Cardiac muscle cell (in vitro differentiated cells and primary cell): ENCODE measurements around the gene SRPK1. TPM values are rescaled to one million over a fixed set of nuclear protein-coding genes. Genes with fewer than 3 reads are reported as not detected.

Experiments used
- DNase-seq, 2 donors: peaks; one replicate each; pipeline versions ENCODE4 v3.0.0 to v3.0.0-alpha.2; 2010 to 2017; ENCODE audit warnings: low read depth in 1 of 2, low spot score in 1 of 2
- H3K27ac ChIP-seq: fragments of 200-600 bp; sonication (generic); 2 replicates; pipeline ENCODE4 v1.5.1; 2016
- H3K27me3 ChIP-seq: fragments of 200-600 bp; sonication (generic); 2 replicates; pipeline ENCODE4 v1.6.0; 2016; ENCODE audit warnings: control low read depth
- H3K36me3 ChIP-seq: fragments of 200-600 bp; sonication (generic); 2 replicates; pipeline ENCODE4 v1.5.1; 2016; ENCODE audit warnings: control low read depth
- H3K4me1 ChIP-seq: fragments of 200-600 bp; sonication (generic); 2 replicates; pipeline ENCODE4 v1.8.1; 2017; ENCODE audit warnings: low read depth, mild to moderate bottlenecking, mixed run types
- H3K4me3 ChIP-seq: fragments of 200-600 bp; sonication (generic); 2 replicates; pipeline ENCODE4 v1.5.1; 2016; ENCODE audit warnings: mild to moderate bottlenecking
- H3K9me3 ChIP-seq: fragments of 200-600 bp; sonication (generic); 2 replicates; pipeline ENCODE4 v1.5.1; 2017; ENCODE audit warnings: low read depth, mild to moderate bottlenecking, control low read depth
- polyA plus RNA-seq: library from polyadenylated mRNA; unstranded; fragments of >200 nt; fragmentation: Nextera tagmentation; extraction: Ambion mirVana; gene quantifications from 2 replicates; pipeline ENCODE4 v1.2.1, GENCODE V29; 2016
- total RNA-seq: library from RNA; depleted of rRNA; stranded (reverse); fragments of >200 nt; gene quantifications from 2 replicates; pipeline ENCODE4 v1.2.3, GENCODE V29; 2016
- TF ChIP-seq, protein P1 (sequence below): IDR thresholded peaks from 2 replicates; pipeline ENCODE4 v1.5.1; 2012; ENCODE audit warnings: low read depth, mild to moderate bottlenecking, low read length

SRPK1 gene
- total and polyA plus RNA-seq, 2 experiments from 2014 or later = 37.6 to 52.0 TPM

DNA sequence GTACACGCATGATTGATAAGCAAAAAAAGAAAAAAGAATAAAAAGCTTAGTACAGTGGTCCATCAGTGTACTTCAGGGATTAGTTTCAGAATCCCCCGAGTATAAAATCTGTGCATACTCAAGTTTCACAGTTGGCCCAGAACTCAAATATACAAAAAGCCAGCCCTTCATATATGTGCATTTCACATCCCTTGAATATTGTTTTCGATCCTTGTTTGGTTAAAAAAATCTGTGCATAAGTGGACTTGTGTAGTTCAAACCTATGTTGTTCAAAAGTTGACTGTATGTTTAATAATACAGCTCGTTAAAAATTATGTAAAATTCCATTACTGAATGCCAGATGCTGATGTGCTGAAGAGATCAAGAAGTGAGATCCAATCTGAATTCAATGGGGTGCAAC is 61.5 kb downstream of the SRPK1 start:
- Histone ChIP-seq H3K36me3 (peaks cover 22% of the 10 kb centered on the region), H3K4me3 (no peak overlapping the region), H3K9me3 (no peaks in the 10 kb centered on the region), H3K27me3 (no peaks in the 10 kb centered on the region), H3K4me1 (no peaks in the 10 kb centered on the region), H3K27ac (no peak overlapping the region)
- no peak for DNase-seq
- TF ChIP-seq, protein P1, sequence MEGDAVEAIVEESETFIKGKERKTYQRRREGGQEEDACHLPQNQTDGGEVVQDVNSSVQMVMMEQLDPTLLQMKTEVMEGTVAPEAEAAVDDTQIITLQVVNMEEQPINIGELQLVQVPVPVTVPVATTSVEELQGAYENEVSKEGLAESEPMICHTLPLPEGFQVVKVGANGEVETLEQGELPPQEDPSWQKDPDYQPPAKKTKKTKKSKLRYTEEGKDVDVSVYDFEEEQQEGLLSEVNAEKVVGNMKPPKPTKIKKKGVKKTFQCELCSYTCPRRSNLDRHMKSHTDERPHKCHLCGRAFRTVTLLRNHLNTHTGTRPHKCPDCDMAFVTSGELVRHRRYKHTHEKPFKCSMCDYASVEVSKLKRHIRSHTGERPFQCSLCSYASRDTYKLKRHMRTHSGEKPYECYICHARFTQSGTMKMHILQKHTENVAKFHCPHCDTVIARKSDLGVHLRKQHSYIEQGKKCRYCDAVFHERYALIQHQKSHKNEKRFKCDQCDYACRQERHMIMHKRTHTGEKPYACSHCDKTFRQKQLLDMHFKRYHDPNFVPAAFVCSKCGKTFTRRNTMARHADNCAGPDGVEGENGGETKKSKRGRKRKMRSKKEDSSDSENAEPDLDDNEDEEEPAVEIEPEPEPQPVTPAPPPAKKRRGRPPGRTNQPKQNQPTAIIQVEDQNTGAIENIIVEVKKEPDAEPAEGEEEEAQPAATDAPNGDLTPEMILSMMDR = no peak

DNA sequence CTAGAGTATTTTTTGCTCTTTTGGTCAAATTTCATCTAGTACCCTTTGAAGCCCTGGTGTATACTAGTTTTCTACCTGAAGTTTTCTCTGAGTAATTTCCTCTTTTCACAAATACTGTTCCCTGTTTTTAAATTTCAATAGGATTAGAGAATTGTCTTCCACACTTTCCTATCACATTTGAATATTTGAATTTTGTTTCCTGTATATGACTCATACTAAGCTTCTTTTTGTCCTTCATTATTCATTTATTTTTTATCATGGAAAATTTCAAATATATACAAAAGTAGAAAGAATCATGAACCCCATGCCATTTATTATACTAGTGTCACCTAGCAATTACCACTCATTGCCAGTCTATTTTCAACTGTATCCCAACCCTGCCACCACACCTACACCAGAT is 63.0 kb downstream of the SRPK1 start:
- DNase-seq = no peak
- Histone ChIP-seq H3K4me1 (no peaks in the 10 kb centered on the region), H3K27ac (no peak overlapping the region), H3K27me3 (no peaks in the 10 kb centered on the region), H3K9me3 (no peaks in the 10 kb centered on the region), H3K36me3 (peaks cover 24% of the 10 kb centered on the region), H3K4me3 (no peak overlapping the region)
- TF ChIP-seq, protein P1 = no peak

DNA sequence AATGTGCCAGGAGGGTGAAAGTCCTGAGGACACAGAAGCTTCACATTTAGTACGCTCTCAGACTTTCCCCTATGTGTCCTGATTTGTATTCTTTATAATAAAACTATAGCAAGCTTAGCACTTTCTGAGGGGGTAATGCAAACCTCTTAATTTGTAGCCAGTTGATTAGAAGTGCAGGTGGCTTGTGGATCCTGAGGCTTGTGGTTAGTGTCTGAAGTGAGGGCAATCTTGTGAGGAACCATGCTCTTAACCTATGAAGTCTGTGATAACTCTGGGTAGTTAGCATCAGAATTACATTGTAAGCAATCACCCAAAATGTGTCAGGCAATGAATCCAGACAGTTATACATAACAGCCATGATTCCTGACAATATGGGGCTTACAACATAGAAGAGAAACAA is 64.6 kb downstream of the SRPK1 start:
- H3K36me3 ChIP-seq = peaks cover 33% of the 10 kb centered on the region

DNA sequence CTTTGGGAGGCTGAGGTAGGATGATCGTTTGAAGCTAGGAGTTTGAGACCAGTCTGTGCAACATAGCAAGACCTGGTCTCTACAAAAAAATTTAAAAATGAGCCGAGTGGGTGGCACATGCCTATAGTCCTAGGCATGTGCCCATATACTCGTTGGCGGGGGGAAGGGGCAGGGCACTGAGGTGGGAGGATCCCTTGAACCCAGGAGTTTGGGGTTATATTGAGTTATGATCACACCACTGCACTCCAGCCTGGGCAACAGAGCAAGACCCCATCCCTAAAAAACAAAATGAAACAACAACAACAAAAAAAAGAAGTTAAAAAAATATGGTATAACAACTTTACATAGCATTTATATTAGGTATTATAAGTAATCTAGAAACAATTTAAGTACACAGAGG is 67.9 kb downstream of the SRPK1 start:
- Histone ChIP-seq H3K36me3 (peaks cover 42% of the 10 kb centered on the region), H3K27ac (no peak overlapping the region), H3K4me1 (no peaks in the 10 kb centered on the region), H3K27me3 (no peaks in the 10 kb centered on the region), H3K9me3 (no peaks in the 10 kb centered on the region), H3K4me3 (no peak overlapping the region)
- TF ChIP-seq, protein P1 = no peak
- DNase-seq = no peak

More for the DNA sequence above, 64.6 kb downstream of the SRPK1 start:
- no peaks in the 10 kb centered on the region for H3K27me3 ChIP-seq
- H3K4me1 ChIP-seq = no peaks in the 10 kb centered on the region
- H3K27ac ChIP-seq = no peak overlapping the region
- TF ChIP-seq, protein P1 = no peak
- no peak overlapping the region for H3K4me3 ChIP-seq
- no peak for DNase-seq
- H3K9me3 ChIP-seq = no peaks in the 10 kb centered on the region

DNA sequence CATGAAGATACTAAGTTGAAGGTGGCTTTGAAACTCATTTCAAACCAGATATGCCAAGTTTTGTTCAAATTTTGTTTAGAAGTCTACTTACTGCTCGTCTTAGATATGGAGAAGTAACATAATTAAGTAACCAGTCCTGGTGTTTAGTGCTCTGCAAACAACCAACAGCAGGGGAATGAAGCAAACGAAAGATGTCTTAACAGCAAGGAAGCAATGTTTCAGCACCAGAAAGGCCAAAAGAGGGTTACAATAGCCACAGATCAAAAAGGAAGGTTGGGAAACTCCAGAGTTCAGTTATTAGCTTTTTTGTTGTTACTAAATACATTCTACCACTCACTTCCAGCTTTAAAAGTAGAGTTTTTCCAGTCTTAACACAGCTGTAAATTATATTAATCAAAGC is 70.7 kb downstream of the SRPK1 start:
- no peaks in the 10 kb centered on the region for H3K27me3 ChIP-seq
- TF ChIP-seq, protein P1 = no peak
- DNase-seq = no peak
- no peak overlapping the region for H3K27ac ChIP-seq
- H3K9me3 ChIP-seq = no peaks in the 10 kb centered on the region
- no peaks in the 10 kb centered on the region for H3K4me1 ChIP-seq
- peaks cover 28% of the 10 kb centered on the region for H3K36me3 ChIP-seq
- H3K4me3 ChIP-seq = no peak overlapping the region

DNA sequence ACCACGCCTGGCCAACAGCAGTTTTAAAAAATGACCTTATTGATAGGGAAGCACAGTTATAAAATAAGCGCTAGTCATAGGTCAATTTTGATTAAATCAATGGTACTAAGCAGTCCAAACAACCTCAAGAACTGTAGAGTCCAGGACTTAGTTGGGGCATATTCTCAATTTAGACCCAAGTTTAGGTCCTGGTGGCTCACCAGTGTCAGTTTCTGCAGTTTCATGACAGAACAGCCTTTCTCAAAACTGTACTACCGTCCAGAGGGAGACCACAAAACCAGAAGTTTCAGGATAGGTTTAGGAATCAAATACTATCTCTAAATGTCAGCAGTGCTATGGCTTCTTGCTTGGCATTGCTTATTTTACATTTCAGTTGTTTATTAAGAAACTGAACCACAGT is 76.6 kb downstream of the SRPK1 start:
- Histone ChIP-seq H3K27me3 (no peaks in the 10 kb centered on the region), H3K9me3 (no peaks in the 10 kb centered on the region), H3K4me1 (no peaks in the 10 kb centered on the region), H3K4me3 (no peak overlapping the region), H3K27ac (no peak overlapping the region), H3K36me3 (peaks cover 21% of the 10 kb centered on the region)
- TF ChIP-seq, protein P1 = no peak
- DNase-seq = no peak
